ENCODE measurements around the gene RAB3B. TPM values are rescaled to one million over a fixed set of nuclear protein-coding genes. Genes with fewer than 3 reads are reported as not detected.

RAB3B gene
- total and polyA plus RNA-seq, 9 of the 15 experiments (the other 6 are each of a cell fraction or from before 2014, with no cell fraction given) = 0.07 to 0.47 (median 0.27) TPM

GRCh38 chr1:51958824-51959223 is 31.7 kb downstream of the RAB3B start:
- H3K27ac ChIP-seq (ENCODE audit: extremely low read depth, low read depth, low read length) = no peak overlapping the region
- 0 out of 5 replicates have a peak, but pooled peaks cover 0 to 7% of the 10 kb centered on the region in 2 experiments for H3K27me3 ChIP-seq (ENCODE audit: control insufficient read depth in 2 of 2, insufficient read depth in 2 of 2, low read length in 2 of 2)
- H2AFZ ChIP-seq (ENCODE audit: low read depth, low read length) = no peak overlapping the region
- H3K4me3 ChIP-seq = no peak overlapping the region
- H3K36me3 ChIP-seq (ENCODE audit: control insufficient read depth, insufficient read depth, low read length) = no peaks in the 10 kb centered on the region
- H3K4me2 ChIP-seq (ENCODE audit: insufficient read depth, low read length) = no peak overlapping the region
- no peaks in the 10 kb centered on the region for H3K9me1 ChIP-seq (ENCODE audit: control insufficient read depth, insufficient read depth, low read length)
- WGBS (ENCODE audit: insufficient coverage, low coverage, missing lambda C conversion rate) = 43% methylated on average over 3 of the region's 3 CpGs
- POLR2A ChIA-PET = no interaction called here
- no peaks in the 10 kb centered on the region for H4K20me1 ChIP-seq (replicated peaks; ENCODE audit: control insufficient read depth, insufficient read depth, low read length)
- no peak for FAIRE-seq
- no peak for DNase-seq (ENCODE audit: extremely low read depth in 1 of 4, low spot score in 3 of 4)
- H3K79me2 ChIP-seq (ENCODE audit: control insufficient read depth, insufficient read depth, low read length) = no peaks in the 10 kb centered on the region
- intact Hi-C loops (cut with micrococcal nuclease) (no loop called here), in situ Hi-C loops (cut with MboI) (no loop called here)
- H3K4me1 ChIP-seq (replicated peaks in 1 of 2; ENCODE audit: control insufficient read depth in 2 of 2, insufficient read depth in 2 of 2, low read length in 2 of 2) = peaks cover 11 to 56% of the 10 kb centered on the region in 2 experiments
- no peak overlapping the region for H3K9ac ChIP-seq (ENCODE audit: insufficient read depth in 1 of 2, low read depth in 2 of 2, low read length in 2 of 2)
- BruUV-seq (replicated peaks) = no TSS peak
- no peaks in the 10 kb centered on the region for H3K9me3 ChIP-seq (replicated peaks; ENCODE audit: control insufficient read depth, insufficient read depth, low read depth, low read length)
- CTCF ChIA-PET (ENCODE audit: low intra/inter-chr PET ratio) = no interaction called here
- no peak for ATAC-seq
- no peak for TF ChIP-seq ATF4 (CRISPR knock-in tag; IDR thresholded peaks at IDR 0.05)
- no peak for TF ChIP-seq MGA (IDR thresholded peaks at IDR 0.05)
- TF ChIP-seq SREBF1 (IDR thresholded peaks at IDR 0.05; ENCODE audit: borderline replicate concordance, low read depth, low read length) = no peak
- TF ChIP-seq ZFP91 (CRISPR knock-in tag; IDR thresholded peaks at IDR 0.05) = no peak
